ENCODE data around the gene SAFB2.

- TF ChIP-seq IRF9 (CRISPR knock-in tag; IDR thresholded peaks at IDR 0.05; ENCODE audit: borderline replicate concordance) (no peak), SP2 (CRISPR knock-in tag; IDR thresholded peaks at IDR 0.05) (no peak), REST (IDR thresholded peaks at IDR 0.05; ENCODE audit: borderline replicate concordance in 1 of 2, low read depth in 1 of 2, low read length in 2 of 2) (no peak), SIN3B (IDR thresholded peaks at IDR 0.05; ENCODE audit: low read length) (no peak), CAMTA2 (CRISPR knock-in tag; IDR thresholded peaks at IDR 0.05; ENCODE audit: borderline replicate concordance) (no peak), CEBPZ (IDR thresholded peaks at IDR 0.05; ENCODE audit: low read length) (no peak), FOXP4 (CRISPR knock-in tag; IDR thresholded peaks at IDR 0.05) (no peak), TAF1 (CRISPR knock-in tag; IDR thresholded peaks at IDR 0.05) (no peak), AFF4 (CRISPR knock-in tag; IDR thresholded peaks at IDR 0.05) (no peak), KAT7 (CRISPR knock-in tag; IDR thresholded peaks at IDR 0.05; ENCODE audit: borderline replicate concordance) (no peak), NCOA2 (CRISPR knock-in tag; IDR thresholded peaks at IDR 0.05) (no peak)
These were observed 4.9 kb upstream of the SAFB2 start for GRCh38 chr19:5627395-5627904.
